GM12864 (cell line): ENCODE measurements around the gene SPTAN1.
A peak's percentile ranks its signal among the peaks of the same experiment; 100 is the strongest.

Experiments used
- DNase-seq: peaks from one replicate; pipeline ENCODE4 v3.0.0-alpha.2; 2011; ENCODE audit warnings: low read depth
- H3K4me3 ChIP-seq: 2 replicates; pipeline ENCODE4 v1.5.1; 2011; ENCODE audit warnings: mild to moderate bottlenecking, low read depth, low read length, control low read depth
- CTCF ChIP-seq: IDR thresholded peaks from 2 replicates; pipeline ENCODE4 v1.5.1; 2011; ENCODE audit warnings: low read depth, mild to moderate bottlenecking, moderate library complexity, low read length, control low read depth, inconsistent platforms; ENCODE audit errors: missing control alignments

Gene SPTAN1

DNA sequence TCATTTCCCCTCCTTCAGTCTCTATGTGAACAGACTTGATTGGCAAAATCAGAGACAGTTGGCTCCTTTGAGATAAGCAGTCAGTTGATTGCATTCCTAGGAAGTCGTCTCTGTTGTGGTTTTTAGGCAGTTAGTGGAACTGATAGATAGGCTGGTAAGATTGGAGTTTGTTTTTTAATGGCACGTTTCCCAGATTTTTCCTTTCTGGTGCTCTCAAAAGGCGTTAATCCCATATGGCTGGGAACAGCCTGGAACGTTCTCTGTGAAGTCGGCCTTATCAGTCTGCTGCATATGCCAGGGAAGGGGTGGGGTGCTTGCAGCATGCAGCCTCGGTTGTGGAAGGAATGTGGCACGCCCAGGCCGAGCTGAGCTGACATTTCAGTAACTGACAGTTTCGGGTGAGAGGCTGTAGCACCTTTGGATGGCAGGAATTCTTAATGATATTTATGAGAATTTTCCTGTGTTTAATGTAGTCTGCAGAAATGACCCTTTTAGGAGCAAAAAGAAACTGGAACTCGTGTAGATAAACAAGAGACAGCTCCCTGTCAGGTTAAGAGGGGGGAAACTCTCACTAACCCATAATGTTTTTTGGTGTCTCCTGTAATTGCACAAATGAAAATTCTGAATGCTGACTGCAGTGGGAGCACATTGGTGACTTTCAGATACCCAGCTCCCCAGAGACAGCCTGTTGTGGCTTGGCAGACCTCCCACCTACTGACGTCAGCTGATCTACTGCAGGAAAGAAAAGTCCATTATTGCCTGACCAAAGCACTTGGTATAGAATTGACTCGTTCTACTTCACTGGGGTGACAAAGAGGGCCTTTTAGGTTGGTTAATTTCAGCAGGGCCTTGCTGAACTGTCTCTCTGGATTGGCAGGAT lies 6.3 kb downstream of the SPTAN1 start:
- peak; percentile 61 for DNase-seq
- H3K4me3 ChIP-seq: peak overlapping the region; percentile 27
- TF ChIP-seq CTCF: no peak

DNA sequence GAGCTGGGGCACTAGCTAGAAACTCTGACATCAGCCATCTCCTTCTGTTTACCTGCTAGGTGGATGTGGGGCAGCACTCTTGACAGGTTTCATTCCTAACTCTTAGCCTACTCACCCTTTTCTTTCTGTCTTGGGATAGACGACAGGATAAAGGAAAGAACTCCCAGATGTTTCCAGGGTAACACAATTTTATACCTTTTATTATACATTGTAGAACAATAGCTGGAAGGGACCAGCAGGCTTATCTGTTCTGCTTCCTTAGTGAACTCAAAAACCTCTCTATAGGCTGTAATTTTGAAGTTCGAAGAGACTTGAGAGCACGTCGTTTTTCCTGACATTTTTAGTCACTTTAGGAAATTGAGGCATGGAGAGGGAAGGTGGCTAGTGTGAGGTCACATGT lies 13.2 kb downstream of the SPTAN1 start:
- TF ChIP-seq CTCF: no peak
- no peak overlapping the region for H3K4me3 ChIP-seq
- no peak for DNase-seq

- no peak for TF ChIP-seq CTCF
- DNase-seq: no peak
- H3K4me3 ChIP-seq: no peak overlapping the region
These were observed 16.2 kb downstream of the SPTAN1 start for GRCh38 chr9:128568470-128569078.

- no peak overlapping the region for H3K4me3 ChIP-seq
- no peak for DNase-seq
- no peak for TF ChIP-seq CTCF
These were observed 23.1 kb downstream of the SPTAN1 start for GRCh38 chr9:128575469-128575868.

GRCh38 chr9:128575916-128576315 lies 23.5 kb downstream of the SPTAN1 start:
- no peak for TF ChIP-seq CTCF
- no peak overlapping the region for H3K4me3 ChIP-seq
- no peak for DNase-seq

DNA sequence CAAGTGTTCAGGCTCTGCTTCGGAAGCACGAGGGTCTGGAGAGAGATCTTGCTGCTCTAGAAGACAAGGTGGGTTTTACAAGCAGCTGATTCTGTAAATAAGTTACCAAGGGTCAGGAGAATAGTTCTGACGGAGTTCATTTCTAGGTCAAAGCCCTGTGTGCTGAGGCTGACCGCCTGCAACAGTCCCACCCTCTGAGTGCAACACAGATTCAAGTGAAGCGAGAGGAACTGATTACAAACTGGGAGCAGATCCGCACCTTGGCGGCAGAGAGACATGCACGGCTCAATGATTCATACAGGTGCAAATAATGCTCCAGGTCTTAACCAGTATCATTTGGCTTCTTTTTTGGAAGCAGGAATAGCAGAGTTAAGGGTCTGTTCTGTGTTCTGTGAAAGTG lies 24.8 kb downstream of the SPTAN1 start:
- TF ChIP-seq CTCF: no peak
- H3K4me3 ChIP-seq: no peak overlapping the region
- no peak for DNase-seq
